GM21528 (cell line): ENCODE results near the gene CLPSL2.

ENCODE experiments used
- ATAC-seq: cut with Tn5 transposase; IDR thresholded peaks from one replicate; pipeline ENCODE4 v1.9.1; 2021; ENCODE audit warnings: mild to moderate bottlenecking, moderate library complexity; ENCODE audit not compliant: unreplicated experiment, low FRiP score

The CLPSL2 gene

DNA sequence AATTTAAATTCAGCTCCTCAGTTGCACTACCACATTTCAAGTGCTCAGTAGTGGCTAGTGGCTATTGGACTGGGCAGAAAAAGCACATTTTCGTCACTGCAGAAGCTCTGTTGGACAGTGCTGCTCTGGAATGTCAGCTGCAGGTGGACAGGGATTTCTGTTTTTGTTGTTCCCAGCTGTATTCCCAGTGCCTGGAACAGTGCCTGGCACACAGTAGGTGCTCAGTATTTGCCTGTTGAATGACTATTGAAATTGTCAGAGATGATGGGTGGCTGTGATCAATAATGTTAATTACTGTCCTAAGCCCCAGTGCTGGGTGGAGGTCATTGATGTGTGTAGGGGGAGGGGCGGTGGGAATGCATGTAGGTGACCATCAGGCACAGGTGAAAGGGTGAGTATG is 9.9 kb downstream of the CLPSL2 start:
- ATAC-seq, result no peak

DNA sequence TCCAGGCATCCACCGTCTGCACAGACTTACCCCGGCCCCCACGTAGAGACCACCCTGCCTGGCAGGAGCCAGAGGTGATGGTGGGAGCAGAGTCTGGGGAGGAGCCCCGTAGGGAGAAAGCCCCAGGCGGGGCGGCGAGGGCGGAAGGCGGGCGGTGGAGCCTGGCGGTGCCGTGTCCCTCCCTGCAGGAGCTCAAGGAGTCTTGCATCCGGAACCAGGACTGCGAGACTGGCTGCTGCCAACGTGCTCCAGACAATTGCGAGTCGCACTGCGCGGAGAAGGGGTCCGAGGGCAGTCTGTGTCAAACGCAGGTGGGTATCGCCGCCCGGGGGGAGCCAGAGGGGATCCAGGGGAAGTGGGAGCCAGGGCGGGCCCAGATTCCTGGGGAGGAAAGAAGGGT is 10.4 kb downstream of the CLPSL2 start:
- no peak for ATAC-seq

DNA sequence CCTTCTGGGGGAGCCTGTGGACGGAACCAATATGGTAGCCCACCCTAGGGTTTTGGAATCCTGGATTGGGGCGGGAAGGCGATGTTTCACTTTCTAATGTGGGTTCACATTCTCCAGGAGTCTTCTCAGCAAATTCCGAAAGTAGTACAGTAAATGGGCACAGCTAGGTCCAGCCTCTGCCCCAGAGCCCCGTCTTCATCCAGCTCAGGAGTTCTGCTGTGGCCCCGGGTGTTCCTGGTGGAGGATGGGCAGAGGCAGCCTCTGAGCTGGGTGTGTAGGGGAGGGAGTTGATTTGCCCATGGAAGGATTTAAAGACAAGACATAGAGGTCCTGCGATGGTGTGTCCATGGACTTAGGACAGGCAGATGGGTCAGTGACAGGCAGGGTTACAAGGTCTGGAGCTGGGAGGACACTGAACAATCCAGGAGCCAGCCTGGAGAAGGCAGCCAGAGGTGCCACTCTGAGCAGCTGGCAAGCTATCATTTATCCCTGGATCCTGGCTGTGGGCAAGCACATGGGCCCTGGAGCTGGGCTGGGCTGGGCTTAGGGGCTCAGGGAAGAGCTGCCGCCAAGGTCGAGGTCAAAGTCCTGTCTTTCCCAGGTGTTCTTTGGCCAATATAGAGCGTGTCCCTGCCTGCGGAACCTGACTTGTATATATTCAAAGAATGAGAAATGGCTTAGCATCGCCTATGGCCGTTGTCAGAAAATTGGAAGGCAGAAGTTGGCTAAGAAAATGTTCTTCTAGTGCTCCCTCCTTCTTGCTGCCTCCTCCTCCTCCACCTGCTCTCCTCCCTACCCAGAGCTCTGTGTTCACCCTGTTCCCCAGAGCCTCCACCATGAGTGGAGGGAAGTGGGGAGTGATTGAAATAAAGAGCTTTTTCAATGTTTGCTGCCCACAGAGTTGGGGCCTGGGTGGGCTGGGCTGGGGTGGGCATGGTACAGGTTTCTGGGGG is 11.1 kb downstream of the CLPSL2 start:
- no peak for ATAC-seq

DNA sequence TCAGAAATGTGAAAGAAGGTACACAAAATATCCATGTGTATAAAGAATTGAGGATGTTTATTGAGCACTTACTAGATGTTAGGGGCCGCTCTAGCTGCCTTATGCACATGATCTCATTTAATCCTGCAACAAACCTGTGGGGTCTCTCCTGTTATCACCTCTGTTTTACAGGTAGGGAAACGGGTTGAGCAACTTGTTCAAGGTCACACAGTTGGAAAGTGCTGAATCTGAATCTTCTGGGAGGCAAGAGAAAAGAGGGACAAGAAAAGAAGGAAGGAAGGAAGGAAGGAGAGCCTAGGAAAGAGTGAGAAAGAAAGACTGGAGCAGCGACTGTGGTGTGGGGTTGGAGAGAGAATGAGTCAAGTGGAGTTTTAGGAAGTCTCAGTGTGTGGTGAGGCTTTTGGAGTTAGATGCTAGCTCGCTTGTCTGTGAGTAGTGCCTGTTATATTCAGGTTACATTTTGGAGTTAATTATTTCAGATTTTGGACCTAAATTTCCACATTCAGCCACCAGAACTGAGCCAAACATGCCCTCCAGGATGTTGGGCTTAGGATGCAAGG is 12.1 kb downstream of the CLPSL2 start:
- ATAC-seq, result no peak

DNA sequence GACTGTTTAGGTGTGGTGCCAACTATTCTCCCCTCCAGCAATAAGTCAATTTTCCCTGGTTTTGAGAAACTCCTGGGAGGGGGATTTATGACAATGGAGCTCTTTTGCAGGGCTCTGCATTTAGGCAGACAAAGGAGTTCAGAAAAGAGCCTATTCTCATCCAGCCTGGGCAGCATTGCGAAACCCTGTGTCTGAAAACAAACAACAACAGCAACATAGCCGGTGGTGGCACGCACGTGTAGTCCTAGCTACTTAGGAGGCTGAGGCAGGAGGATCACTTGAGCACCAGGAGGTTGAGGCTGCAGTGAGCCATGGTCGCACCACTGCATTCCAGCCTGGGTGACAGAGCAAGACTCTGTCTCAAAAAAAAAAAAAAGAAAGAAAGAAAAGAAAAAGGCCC is 14.3 kb downstream of the CLPSL2 start:
- ATAC-seq, result no peak

DNA sequence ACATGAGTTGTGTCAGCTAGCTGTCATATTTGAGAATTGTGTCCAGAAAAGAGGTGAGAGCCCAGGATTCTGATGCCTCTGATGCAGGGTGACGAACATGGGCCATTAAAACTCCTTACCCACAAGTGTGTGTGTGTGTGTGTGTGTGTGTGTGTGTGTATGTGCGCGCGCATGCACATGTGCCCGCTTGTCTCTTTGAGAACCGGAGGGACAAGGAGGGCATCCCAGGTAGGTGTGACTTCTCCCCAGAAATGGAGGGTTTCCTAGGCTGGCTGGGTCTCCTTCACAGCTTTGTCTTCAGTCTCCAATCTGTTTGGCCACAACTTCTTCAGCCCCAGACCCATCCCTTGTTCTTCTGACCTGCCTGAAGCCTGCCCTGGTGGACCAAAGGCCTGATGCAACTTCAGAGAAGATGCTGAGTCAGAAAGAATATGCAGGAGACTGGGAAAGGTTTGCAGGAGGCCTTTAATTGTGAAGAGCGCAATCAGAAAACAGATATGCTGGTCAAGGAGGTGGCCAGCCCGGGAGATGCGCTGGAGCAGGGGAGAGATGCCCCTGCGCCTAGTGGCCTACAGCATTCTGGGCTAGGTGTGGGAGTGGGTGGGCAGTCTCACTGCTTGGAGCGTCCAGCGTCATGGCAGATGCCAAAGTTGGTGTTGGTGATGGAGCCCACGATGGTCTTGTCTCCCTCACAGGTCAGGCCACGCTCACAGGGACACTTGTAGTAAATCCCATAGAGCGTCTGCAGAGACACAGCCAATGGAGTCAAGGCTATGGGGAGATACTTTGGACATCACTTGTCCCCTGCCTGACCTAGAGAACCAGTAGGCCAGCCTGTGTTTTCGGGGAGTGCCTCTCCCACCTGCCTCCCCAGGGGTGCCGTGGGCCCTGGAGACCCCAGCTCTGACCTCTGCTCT is 18.4 kb downstream of the CLPSL2 start:
- no peak for ATAC-seq

DNA sequence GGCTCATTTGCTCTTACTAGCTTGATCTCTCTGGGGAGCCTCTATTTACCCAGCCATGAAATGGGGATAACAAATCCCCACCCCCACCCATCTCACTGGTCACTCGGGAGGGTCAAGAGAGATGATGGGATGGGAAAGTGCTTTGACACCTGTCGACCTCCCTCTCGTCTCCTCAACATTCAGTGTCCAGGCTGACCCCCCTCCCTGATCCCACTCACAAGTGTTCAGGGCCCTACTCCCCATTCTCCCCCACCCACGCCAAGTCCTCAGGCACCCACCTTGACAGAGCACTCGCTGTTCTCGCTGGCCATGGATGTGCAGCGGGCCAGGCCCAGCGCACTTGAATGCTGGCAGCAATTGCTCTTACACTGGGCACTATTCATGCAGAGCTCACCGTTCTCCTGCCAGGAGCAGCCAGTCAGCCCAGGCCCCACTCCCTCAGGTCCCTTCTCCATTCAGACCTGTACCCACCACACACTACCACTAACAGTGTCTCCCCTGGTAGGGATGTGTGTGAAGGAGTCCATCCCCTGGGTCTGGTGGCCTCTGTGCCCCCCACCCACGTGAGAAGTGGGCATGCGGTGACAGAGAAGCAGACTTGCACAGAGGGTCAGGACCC is 19.2 kb downstream of the CLPSL2 start:
- no peak for ATAC-seq

DNA sequence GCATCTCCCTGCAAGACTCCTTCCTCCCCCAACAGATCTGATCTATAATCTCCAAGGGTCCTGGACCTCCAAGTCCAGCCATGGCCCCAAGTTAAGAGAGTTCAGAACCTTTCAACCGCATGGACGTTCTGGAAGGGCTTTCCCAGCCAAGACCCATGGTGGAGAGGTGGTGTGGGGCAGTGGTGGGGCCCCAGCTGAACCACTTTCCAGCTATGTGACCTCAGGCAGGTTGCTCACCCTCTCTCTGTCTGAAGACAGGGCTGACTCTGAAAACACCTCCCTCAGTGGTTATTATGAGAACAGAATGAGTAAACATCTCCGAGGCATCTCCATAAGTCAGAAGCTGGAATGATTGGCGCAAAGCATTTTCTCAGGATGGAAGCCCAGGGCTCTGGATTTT is 19.8 kb downstream of the CLPSL2 start:
- ATAC-seq, result no peak

DNA sequence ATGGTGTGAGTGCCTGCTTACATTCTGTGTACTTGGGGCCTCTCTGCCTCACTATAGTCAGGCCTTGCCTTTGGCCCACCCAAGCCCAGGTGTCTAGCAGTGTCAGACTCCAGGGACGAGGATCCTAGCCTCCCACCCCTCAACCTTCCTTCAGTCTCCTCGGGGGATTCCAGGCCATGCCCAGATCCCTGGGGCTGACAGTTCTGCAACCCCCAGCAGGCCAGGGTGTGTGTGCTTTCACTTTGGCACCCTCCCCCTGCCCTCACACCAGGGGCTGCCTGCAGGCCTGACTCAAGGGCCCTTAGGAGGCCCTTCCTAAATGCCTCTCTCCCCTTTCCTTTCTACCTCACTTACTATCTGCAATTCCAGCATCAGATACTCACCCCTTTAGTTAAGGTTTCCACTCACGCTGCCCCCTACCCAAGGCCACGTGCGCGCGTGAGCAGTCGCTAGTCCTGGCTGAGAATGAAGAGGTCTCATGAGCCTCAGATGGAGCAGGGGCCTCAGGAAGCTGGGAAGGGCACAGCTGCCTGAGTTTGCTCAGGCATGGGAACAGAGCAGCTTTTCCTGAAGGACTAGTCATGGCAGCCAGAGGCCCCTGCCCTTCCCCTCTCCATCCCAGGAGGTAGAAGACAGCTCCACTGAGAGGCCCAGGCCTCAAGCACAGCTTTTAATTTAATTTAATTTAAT is 21.6 kb downstream of the CLPSL2 start:
- ATAC-seq, result no peak

DNA sequence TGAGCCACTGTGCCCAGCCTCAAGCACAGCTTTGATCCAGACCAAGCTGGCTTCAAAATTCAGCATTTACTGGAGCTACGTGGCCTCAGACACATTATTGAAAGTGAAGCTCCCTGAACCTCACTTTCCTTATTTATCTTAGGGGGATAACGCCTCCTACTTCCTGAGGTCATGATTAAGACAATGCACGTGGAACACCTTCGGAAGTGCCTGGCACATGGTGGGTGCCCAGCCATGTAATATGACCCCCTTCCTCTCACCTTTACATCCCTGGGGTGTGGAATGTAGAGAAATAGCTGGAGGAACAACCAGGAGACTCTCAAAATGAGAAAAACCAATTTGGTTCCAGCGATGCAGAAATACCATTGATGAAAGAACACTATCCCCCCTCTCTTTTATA is 22.3 kb downstream of the CLPSL2 start:
- ATAC-seq, result no peak

DNA sequence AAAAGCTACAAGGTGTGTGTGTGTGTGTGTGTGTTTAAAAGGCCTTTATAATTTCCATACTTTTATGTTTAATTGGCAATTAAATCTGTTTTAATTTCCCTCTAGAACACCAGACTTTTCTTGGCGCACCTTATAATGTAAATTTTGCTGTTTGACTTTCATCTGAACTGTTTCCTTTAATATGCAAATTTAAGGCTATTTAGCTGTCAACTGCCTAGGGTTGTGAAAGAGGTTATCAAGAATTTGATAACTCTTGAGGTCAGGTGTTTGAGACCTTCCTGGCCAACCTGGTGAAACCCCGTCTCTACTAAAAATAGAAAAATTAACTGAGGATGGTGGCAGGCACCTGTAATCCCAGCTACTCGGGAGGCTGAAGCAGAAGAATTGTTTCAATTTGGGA is 24.8 kb downstream of the CLPSL2 start:
- ATAC-seq, result no peak

DNA sequence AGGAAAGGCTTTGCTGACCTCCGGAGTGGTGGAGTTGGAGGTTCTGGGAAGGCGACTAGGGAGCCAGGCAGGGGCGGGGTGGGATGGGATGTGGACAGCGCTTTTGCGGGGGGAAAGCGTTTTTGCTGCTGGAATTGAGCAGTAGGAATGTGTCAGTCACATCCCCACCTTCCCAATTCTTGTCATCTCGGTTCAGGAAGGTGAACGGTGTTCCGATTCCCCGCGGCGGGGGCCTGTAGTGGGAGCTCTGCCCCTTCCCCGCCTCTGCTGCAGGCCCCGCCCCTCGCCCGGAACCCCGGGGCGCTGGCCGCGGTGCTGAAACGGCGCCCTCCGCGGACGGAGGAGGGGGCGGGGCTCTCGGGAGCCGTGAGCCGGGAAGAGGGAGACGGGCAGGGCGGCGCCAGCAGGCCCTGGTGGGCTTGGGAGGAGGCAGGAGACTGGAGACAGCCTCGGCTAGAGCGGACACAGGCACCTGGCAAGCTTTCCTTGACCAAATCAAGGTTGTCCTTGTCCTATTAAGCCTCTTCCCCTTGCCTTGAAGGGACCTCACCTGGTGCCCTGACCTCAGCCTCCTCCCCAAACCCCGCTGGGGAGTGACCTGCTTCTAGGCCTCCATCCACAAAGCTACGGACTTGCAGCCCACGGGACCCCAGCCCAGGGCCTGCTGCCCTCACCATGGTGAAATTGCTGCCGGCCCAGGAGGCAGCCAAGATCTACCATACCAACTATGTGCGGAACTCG is 28.8 kb downstream of the CLPSL2 start, which contains the start of gene LHFPL5:
Gene LHFPL5, plus strand, starts transcription at position 357 of the 741 bp plus-strand sequence. Its CDS starts 319 bp downstream, at position 676.
- no peak for ATAC-seq

DNA sequence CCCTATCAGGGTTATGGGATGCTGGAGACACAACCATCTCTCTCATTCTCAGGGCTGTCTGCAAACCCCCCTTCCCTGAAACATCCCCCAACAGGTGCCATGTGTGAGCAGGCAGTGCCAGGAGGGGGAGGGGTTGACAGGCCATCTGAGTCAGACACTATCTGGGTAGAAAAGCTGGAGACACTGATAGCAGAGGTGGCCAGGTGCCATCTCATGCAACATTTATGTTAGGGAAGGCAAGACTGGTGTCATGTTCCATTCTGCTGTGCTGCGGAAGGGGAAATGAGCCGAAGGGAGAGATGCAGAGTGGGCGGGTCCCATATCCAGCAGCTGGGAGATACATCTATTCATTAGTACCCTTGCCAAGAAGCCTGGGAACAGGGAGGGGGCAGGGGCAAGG is 32.3 kb downstream of the CLPSL2 start:
- no peak for ATAC-seq

DNA sequence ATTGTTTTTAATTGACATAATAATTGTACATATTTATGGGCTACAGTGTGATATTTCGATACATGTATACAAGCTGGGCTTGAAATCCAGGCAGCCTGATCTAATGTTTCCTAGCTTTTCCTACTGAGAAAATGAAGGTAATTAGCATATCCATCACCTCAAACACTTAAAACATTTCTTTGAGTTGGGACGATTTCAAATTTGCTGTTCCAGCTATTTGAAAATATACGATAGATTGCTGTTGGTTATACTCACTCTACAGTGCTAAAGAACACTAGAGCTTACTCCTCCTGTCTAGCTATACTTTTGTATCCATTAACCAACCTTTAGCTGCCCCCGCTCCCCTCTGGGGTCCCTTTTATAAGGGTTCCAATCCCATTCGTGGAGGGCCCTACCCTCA is 33.4 kb downstream of the CLPSL2 start:
- no peak for ATAC-seq

DNA sequence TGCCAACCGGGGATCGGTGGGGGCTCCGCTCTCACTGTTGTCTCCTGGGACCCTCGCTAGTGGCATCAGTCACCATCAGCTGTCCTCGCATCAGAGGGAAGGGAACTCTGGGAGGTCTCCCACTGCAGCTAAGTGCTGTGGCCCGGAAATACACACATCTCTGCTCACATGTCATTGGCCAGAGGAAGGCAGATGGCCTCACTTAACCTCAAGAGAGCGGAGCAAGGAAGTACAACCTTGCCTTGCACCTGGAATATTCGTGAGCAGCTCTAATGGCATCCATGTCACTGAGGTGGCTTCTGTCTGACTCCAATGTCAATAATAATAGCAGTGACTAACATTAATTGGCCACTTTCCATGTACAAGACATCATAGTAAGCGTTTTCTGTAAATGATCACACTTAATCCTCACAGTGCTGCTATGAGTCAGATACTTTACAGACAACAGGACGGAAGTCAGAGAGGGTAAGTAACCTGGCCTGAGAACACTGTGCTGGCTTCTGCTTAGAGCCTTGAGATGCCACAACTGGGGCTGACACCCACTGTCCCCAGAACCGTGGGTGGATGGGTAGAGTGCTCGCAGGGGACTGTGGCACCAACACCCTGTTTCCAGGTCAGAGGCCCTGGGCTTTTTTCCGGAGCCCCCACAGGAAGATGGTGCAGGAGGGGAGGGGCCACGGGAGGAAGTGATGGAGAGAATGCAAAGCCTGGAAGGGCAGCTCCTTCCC is 34.7 kb downstream of the CLPSL2 start:
- ATAC-seq, result no peak

DNA sequence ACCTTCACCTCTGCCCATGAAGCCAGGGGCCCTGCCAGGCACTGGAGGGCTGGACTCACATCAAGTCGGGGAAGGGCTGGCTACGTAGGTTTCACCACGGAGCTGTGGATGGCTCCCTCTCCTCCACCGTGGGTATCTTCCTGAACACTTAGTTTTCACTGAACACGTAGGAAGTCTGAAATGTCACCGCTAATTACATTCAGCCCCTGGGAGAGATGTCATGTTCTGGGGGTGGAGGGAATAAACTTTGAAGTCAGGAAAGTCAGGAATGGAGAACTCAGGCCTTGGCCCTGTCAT is 35.2 kb downstream of the CLPSL2 start:
- ATAC-seq, result no peak

DNA sequence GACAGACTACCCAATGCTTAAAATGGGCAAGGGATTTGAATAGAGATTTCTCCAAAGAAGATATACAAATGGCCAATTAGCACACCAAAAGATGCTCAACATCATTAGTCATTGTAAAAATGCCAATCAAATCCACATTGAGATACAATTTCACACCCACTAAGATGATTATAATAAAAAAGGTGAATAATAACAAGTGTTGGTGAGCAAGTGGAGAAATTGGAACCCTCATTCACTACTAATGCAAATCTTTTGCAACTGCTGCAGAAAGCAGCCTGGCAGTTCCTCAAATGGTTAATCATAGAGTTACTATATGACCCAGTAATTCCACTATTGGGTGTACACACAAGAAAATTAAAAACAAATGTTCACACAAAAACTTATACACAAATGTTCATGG is 41.1 kb downstream of the CLPSL2 start:
- no peak for ATAC-seq

DNA sequence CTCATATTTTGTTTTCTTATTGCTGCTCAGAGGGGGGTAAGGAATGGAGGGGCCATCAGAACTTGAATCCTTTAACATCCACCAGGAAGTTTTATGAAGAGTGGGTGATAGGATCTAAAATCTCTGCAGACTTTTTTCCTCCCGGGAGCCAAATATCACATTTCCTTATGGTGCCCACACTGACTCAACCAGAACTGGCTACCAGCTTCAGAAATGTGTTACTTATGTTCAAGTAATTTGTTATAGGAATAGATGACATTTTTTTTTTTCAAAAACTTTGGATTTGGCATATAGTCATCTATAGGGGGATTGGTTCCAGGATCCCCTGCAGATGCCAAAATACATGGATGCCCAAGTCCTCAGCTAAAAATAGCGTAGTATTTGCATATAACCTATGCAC is 47.2 kb downstream of the CLPSL2 start:
- ATAC-seq, result no peak
